ENCODE data around the gene CA11.
A peak's percentile ranks its signal among the peaks of the same experiment; 100 is the strongest.
"Not testable (repeated sequence)": the region's sequence is repeated elsewhere in the genome, so short reads cannot be mapped to it uniquely, and the experiment has no call there.

Gene CA11

DNA sequence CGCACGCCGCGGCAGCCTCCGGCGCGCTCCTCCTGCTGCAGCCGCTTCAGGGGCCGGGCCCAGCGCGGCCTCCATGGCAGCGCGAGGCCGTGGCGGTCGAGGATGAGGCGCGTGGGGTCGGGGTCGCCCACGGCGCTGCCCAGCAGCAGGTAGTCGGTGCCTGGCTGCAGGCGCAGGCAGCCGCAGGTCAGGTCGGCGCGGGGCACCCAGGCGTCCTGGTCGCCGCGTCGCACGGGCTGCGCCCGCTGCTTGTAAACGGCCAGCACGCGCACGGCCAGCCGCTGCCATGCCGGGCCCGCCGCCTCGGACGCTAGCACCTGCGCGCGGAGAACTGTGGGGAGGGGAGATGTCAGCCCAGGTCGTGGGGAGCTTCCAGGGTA lies 15.7 kb upstream of the CA11 start:
- no peak for DNase-seq
- H3K27me3 Mint-ChIP-seq, result peaks cover 0 to 4% of the 10 kb centered on the region in 2 donors
- H3K4me1 Mint-ChIP-seq (ENCODE audit: low read depth in 2 of 2), result peaks cover 6 to 7% of the 10 kb centered on the region in 2 donors
- H3K9me3 Mint-ChIP-seq, result no peaks in the 10 kb centered on the region
- H3K4me3 Mint-ChIP-seq, result no peak overlapping the region
- peaks cover 4% of the 10 kb centered on the region for H3K36me3 Mint-ChIP-seq (ENCODE audit: insufficient read depth)
- H3K27ac Mint-ChIP-seq, result no peak overlapping the region
- no peak for ATAC-seq (replicated peaks)

DNA sequence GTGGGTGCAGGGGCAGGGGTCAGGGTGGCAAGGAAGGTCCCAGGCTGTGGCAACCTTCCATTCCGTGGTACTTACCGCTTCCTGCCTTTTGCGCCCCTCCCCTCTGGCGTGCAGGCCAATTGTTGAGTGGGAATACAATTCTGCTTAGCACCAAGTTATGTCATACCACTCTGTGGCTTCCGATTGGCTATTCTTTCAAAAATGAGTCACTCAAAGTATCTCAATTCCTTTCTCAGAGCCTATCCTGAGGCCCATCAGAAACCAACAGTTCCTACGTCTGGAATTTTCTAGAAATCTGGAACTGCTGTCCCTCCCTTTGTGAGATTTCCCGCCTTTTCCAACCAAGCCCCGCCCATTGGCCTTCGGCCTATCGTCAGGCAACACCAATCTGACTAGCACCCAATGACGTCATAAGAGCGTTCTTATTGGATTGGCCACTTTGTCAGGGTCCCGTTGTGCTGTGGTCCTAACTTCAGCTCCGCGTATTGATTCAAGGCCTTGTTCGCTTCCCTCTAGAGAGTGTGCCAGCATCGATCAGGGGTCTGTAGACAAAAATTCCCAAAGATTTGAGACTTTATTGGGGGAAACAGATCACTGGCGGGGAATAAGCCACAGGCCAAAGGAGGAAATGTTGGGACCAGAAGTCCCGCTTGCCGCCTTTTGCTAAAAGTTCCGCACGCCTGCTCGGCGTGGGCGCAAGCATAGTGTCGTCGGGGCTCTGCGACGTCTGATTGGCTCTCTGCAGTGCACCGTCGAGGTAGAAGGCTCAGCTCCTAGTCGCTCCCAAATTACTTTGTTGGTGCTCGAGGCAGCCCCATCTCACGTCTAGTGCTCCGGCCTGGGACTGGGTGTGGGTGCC lies 15.1 kb upstream of the CA11 start:
- peaks cover 6 to 7% of the 10 kb centered on the region in 2 donors for H3K4me1 Mint-ChIP-seq (ENCODE audit: low read depth in 2 of 2)
- peak overlapping the region; percentile 69 to 79 for H3K4me3 Mint-ChIP-seq
- DNase-seq (peak; percentile 73 to 82 (median 77)), ATAC-seq (replicated peaks) (peak; percentile 91)
- H3K27ac Mint-ChIP-seq, result peak overlapping the region; percentile 84 to 96
- no peaks in the 10 kb centered on the region for H3K9me3 Mint-ChIP-seq
- peaks cover 0 to 4% of the 10 kb centered on the region in 2 donors for H3K27me3 Mint-ChIP-seq
- H3K36me3 Mint-ChIP-seq (ENCODE audit: insufficient read depth), result peaks cover 4% of the 10 kb centered on the region

DNA sequence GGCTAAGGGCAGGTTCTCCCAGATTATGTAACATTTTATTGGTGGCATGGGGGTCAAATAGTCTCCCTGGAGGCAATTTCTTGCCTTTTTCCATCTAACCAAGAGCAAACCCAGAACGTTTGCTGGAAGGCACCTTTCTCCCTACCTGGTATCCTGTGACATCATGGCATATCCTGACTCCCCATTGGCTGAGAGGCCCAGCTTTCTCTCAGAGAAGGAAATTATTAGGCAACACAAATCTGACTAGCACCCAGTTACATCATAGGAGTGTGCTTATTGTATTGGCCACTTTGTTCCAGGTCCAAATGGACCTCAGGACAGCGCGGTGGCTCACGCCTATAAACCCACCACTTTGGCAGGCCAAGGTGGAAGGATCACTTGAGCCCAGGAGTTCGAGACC lies 13.8 kb upstream of the CA11 start:
- Mint-ChIP-seq H3K9me3 (no peaks in the 10 kb centered on the region), H3K27me3 (peaks cover 0 to 4% of the 10 kb centered on the region in 2 donors), H3K4me1 (ENCODE audit: low read depth in 2 of 2) (peaks cover 6 to 7% of the 10 kb centered on the region in 2 donors), H3K36me3 (ENCODE audit: insufficient read depth) (peaks cover 4% of the 10 kb centered on the region), H3K27ac (no peak overlapping the region), H3K4me3 (no peak overlapping the region)
- DNase-seq (no peak), ATAC-seq (replicated peaks) (no peak)

DNA sequence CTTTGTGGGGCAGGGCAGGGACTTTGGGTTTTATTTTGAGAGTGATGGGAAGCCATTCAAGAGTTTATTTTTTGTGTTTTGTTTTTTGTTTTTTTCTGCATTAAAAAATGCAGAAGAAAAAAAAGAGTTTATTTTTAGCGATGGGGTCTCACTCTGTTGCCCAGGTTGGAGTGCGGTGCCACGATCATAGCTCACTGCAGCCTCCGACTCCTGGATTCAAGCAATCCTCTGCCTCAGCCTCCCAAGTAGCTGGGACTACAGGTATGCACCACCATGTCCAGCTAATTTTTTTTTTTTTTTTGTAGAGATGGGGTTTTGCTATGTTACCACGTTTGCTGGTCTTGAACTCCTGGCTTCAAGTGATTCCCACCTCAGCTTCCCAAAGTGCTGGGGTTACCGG lies 12.5 kb upstream of the CA11 start:
- Mint-ChIP-seq H3K27ac (no peak overlapping the region), H3K9me3 (no peaks in the 10 kb centered on the region), H3K36me3 (ENCODE audit: insufficient read depth) (peaks cover 4% of the 10 kb centered on the region), H3K27me3 (peaks cover 0 to 4% of the 10 kb centered on the region in 2 donors), H3K4me1 (ENCODE audit: low read depth in 2 of 2) (peaks cover 6 to 7% of the 10 kb centered on the region in 2 donors), H3K4me3 (no peak overlapping the region)
- ATAC-seq (replicated peaks), result no peak
- DNase-seq, result no peak

DNA sequence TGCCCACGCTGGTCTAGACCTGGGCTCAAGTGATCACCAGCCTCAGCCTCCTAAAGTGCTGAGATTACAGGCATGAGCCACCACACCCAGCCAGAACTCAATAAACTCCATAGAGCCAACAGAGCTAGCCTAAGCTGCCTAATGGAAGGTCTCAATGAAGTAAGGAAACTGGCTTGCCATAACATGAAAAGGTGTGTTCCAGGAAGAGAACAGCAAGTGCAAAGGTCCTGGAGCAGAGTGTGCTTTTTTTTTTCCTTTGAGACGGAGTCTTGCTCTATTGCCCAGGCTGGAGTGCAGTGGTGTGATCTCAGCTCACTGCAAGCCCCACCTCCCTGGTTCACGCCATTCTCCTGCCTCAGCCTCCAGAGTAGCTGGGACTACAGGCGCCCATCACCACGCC lies 11.8 kb upstream of the CA11 start:
- H3K9me3 Mint-ChIP-seq; DNase-seq; H3K4me1 Mint-ChIP-seq (ENCODE audit: low read depth in 2 of 2); H3K4me3 Mint-ChIP-seq; H3K27ac Mint-ChIP-seq; H3K27me3 Mint-ChIP-seq; ATAC-seq (replicated peaks); H3K36me3 Mint-ChIP-seq (ENCODE audit: insufficient read depth): not testable (repeated sequence)

DNA sequence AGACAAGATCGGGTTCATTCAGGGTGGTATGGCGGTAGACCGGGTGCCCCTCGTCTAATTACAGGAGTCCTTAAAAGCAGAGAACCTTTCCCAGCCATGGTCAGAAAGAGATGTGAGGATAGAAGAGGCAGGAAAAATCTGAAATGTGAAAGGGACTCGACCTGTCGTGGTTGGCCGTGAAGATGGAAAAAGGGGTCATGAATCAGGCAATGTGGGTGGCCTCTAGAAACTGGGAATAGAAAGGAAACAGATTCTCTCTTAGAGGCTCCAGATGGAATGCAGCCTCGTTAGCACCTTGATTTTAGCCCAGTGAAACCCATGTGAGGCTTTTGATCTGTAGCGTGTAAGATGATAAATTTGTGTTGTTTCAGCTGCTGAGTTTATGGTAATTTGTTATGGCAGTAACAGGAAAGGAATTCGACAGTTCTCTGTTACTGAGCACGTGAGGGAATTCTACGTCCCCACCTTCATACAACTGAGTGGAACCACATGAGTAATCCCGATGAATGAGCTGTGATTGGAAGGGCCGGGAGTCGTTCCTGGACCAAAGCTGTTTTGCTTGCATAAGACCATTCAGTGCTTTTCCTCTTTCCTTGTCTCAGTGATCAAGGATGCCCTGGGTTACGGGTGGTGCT lies 11.0 kb upstream of the CA11 start:
- Mint-ChIP-seq H3K27me3 (peaks cover 0 to 4% of the 10 kb centered on the region in 2 donors), H3K27ac (no peak overlapping the region), H3K4me1 (ENCODE audit: low read depth in 2 of 2) (peaks cover 6 to 7% of the 10 kb centered on the region in 2 donors), H3K36me3 (ENCODE audit: insufficient read depth) (peaks cover 4% of the 10 kb centered on the region), H3K9me3 (no peaks in the 10 kb centered on the region), H3K4me3 (no peak overlapping the region)
- ATAC-seq (replicated peaks) (no peak), DNase-seq (no peak)

DNA sequence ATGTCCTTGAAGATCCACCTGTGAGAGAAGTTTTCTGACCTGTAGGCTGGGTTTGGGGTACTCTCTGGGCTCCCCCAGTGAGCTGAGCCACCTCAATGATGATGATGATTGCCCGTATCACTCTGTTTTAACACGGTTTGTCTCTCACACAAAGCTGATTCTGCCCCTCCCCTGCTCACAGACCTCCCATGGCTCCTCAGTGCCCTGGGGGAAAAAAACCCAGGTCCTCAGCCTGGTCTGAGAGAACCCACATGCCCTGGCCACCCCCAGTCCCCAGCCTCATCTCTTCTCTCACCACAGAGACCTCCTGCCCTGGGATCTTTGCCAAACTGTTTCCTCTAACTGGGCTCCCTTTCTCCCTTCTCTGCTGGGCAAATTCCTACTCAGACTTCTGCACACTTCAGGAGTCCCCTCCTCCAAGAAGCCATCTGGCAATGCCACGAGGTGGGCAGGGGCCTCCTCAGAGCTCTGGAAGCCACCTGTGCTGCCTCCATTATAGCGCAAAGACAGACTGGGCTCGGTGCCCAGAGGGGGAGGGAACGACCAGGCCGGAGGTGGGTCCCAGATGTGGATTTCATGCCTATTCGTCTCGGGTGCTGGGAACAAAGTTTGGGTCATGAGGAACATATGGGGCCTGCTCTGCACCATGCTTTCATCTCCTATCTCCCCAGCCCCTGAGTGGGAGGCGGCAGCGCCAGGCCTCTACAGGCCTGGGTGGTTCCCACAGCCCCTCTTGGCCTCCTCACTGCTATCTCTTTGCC lies 8.5 kb upstream of the CA11 start:
- Mint-ChIP-seq H3K27ac (no peak overlapping the region), H3K9me3 (no peaks in the 10 kb centered on the region), H3K4me3 (no peak overlapping the region), H3K27me3 (peaks cover 0 to 4% of the 10 kb centered on the region in 2 donors), H3K4me1 (ENCODE audit: low read depth in 2 of 2) (peaks cover 3 to 5% of the 10 kb centered on the region in 2 donors), H3K36me3 (ENCODE audit: insufficient read depth) (peaks cover 2% of the 10 kb centered on the region)
- no peak for ATAC-seq (replicated peaks)
- no peak for DNase-seq

DNA sequence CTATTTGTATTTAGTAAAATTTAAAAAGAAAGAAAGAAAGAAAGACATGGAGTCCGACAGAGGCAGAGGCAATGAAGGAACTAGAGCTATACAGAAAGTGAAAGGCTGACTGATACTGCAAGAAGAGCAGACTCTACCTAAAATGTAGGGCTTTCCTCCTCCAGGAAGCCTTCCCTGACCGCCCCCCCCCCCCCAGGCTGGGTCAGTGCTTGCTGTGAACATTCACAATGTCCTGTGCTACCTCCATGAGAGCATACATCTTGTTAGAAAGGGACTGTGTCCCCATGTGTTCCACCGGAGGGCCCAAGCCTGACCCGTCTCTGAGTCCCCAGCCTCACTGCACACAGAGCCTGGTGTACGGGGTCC lies 5.7 kb upstream of the CA11 start:
- peaks cover 7% of the 10 kb centered on the region for H3K36me3 Mint-ChIP-seq (ENCODE audit: insufficient read depth)
- peak overlapping the region; percentile 71 to 86 for H3K27ac Mint-ChIP-seq
- no peaks in the 10 kb centered on the region for H3K27me3 Mint-ChIP-seq
- H3K4me1 Mint-ChIP-seq (ENCODE audit: low read depth in 2 of 2), result peaks cover 18 to 21% of the 10 kb centered on the region in 2 donors
- no peak overlapping the region for H3K4me3 Mint-ChIP-seq
- ATAC-seq (replicated peaks) (no peak), DNase-seq (no peak)
- H3K9me3 Mint-ChIP-seq, result no peaks in the 10 kb centered on the region

DNA sequence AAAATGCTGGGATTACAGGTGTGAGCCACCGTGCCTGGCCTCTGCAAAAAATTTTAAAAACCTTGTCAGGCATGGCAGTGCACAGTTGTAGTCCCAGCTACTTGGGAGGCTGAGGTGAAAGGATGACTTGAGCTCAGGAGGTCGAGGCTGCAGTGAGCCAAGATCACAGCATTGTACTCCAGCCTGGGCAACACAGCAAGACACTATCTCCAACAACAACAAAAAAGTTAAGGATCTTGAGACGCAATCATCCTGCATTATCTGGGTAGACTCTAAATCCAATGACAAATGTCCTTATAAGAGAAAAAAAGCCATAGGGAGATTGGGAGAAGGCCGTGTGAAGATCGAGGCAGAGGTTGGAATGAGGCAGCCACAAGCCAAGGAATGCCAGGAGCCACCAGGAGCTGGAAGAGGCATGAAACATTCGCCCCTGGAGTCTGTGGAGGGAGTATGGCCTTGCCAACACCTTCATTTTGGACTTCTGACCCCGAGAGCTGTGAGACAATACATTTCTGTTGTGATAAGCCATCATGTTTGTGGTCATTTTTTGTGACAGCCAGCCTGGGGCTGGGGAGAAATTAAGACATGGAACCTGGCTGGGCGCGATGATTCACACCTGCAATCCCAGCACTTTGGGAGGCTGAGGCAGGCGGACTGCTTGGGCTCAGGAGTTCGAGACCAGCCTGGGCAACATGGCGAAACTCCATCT lies 5.1 kb upstream of the CA11 start:
- Mint-ChIP-seq H3K4me3 (no peak overlapping the region), H3K4me1 (ENCODE audit: low read depth in 2 of 2) (peaks cover 18 to 23% of the 10 kb centered on the region in 2 donors), H3K27ac (peak overlapping the region; percentile 71 to 86)

DNA sequence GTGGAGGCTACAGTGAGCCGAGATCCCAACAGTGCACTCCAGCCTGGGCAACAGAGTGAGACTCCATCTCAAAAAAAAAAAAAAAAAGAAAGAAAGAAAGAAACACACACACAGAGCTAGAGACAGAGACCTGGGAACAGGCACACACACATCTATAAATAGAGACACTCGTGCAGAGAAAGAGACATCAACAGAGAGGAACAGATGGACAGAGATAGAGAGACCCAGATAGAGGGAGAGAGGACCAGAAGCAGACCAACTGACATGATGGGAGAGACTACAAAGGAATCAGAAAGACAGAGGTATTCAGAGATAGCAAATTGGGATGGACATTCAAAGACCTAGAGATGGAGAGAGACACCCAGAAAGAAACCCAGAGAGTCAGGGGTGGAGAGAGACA lies 2.1 kb upstream of the CA11 start:
- no peaks in the 10 kb centered on the region for H3K9me3 Mint-ChIP-seq
- peak overlapping the region in 1 of 2 donors; percentile 27 for H3K4me3 Mint-ChIP-seq
- peaks cover 11% of the 10 kb centered on the region for H3K36me3 Mint-ChIP-seq (ENCODE audit: insufficient read depth)
- H3K4me1 Mint-ChIP-seq (ENCODE audit: low read depth in 2 of 2), result peaks cover 33% of the 10 kb centered on the region in 2 donors
- DNase-seq, result no peak
- H3K27ac Mint-ChIP-seq, result peak overlapping the region; percentile 93 to 98
- ATAC-seq (replicated peaks), result no peak
- no peaks in the 10 kb centered on the region for H3K27me3 Mint-ChIP-seq

More for the DNA sequence above, 5.1 kb upstream of the CA11 start:
- Mint-ChIP-seq H3K27me3 (no peaks in the 10 kb centered on the region), H3K9me3 (no peaks in the 10 kb centered on the region), H3K36me3 (ENCODE audit: insufficient read depth) (peaks cover 7% of the 10 kb centered on the region)
- DNase-seq (no peak), ATAC-seq (replicated peaks) (no peak)

DNA sequence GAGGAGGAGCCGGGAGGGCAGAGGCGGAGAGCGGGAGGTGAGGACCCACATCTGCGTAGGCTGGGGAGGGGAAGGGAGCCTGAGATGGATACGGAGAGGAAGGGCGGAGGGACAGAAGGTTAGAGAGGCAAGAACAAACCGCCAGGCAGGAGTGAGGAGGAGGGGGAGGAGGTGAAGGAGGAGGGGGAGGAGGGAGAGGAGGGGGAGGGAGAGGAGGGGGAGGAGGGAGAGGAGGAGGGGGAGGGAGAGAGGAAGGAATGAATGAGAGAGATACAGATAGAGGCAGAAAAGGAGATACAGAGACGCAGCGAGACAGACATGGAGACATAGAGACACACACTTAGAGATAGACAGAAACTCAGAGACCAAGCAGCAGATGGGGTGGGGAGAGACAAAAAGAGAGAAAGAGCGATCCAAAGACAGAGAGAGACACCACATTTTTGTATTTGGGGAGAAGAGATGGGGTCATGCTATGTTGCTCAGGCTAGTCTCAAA lies 782 bp upstream of the CA11 start:
- ATAC-seq (replicated peaks) (no peak), DNase-seq (no peak)
- H3K36me3 Mint-ChIP-seq (ENCODE audit: insufficient read depth), result peaks cover 11% of the 10 kb centered on the region
- peak overlapping the region; percentile 93 to 98 for H3K27ac Mint-ChIP-seq
- no peaks in the 10 kb centered on the region for H3K9me3 Mint-ChIP-seq
- H3K4me1 Mint-ChIP-seq (ENCODE audit: low read depth in 2 of 2), result peaks cover 33 to 35% of the 10 kb centered on the region in 2 donors
- no peaks in the 10 kb centered on the region for H3K27me3 Mint-ChIP-seq
- H3K4me3 Mint-ChIP-seq, result peak overlapping the region; percentile 90 to 95

DNA sequence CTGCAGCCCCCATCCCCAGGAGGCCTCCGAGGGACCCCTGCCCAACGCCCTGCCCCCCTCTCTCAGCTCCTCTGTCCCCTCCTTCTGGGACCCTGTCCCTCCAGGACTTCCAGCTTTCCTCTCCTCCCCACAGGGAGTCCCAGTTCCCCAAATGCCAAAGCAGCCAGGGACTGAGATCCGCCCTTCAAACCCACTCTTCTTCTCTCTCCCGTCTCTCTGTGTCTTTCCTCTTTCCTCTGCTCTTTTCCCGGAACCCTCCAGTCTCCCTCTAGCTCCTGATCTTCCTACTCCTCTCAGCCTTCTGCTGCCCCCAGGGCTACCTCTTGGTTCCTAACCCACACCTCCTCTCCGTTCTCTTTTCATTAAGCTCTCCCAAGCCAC lies 377 bp downstream of the CA11 start:
- H3K36me3 Mint-ChIP-seq (ENCODE audit: insufficient read depth), result peaks cover 11% of the 10 kb centered on the region
- peak overlapping the region; percentile 90 to 95 for H3K4me3 Mint-ChIP-seq
- peaks cover 33% of the 10 kb centered on the region in 2 donors for H3K4me1 Mint-ChIP-seq (ENCODE audit: low read depth in 2 of 2)
- H3K27me3 Mint-ChIP-seq, result no peaks in the 10 kb centered on the region
- DNase-seq, result no peak
- no peak for ATAC-seq (replicated peaks)
- no peaks in the 10 kb centered on the region for H3K9me3 Mint-ChIP-seq
- peak overlapping the region; percentile 93 to 98 for H3K27ac Mint-ChIP-seq

Measured in effector memory CD8-positive, alpha-beta T cell (primary cell).